Measurements from ENCODE around the gene LTA.

LTA gene

DNA sequence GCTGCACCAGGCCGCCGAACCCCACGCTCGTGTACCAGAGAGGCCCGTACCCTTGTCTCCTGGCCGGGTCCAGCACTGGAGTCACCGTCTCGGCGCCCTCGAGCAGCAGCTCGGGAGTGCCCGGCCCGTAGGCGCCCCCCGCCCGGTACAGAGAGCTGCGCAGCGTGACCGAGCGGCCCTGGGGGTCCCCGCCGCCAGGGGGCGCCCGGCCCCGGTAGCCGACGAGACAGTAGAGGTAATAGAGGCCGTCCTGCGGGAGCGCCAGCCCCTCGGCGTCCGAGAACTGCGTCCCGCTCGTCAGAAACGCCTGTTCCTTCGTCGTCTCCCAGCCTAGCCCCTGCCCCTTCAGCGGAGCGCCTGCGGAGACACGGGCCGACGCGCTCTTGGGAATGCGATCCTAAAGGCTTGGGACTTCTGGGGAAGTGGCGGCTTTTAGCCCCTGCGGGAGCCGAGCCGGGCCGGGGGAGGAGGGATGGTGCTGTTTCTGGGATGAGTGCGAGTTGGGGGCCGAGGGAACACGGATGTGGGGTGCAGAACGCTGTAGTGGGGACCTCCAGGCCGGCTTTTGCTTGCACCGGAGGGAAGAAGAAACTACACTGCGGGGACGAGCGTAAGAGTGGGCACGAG is 8.8 kb downstream of the LTA start:
- in situ Hi-C loops (cut with MboI; ENCODE audit: low pct_unique_long_range_greater_than_20kb, low sequenced_read_pairs, unreplicated experiment) = no loop called here
- peak; percentile 85 for DNase-seq (ENCODE audit: low spot score)
- TF ChIP-seq, protein P1, sequence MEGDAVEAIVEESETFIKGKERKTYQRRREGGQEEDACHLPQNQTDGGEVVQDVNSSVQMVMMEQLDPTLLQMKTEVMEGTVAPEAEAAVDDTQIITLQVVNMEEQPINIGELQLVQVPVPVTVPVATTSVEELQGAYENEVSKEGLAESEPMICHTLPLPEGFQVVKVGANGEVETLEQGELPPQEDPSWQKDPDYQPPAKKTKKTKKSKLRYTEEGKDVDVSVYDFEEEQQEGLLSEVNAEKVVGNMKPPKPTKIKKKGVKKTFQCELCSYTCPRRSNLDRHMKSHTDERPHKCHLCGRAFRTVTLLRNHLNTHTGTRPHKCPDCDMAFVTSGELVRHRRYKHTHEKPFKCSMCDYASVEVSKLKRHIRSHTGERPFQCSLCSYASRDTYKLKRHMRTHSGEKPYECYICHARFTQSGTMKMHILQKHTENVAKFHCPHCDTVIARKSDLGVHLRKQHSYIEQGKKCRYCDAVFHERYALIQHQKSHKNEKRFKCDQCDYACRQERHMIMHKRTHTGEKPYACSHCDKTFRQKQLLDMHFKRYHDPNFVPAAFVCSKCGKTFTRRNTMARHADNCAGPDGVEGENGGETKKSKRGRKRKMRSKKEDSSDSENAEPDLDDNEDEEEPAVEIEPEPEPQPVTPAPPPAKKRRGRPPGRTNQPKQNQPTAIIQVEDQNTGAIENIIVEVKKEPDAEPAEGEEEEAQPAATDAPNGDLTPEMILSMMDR (IDR thresholded peaks at IDR 0.05; ENCODE audit: extremely low read depth, insufficient read depth, missing control alignments) = peak; percentile 96

DNA sequence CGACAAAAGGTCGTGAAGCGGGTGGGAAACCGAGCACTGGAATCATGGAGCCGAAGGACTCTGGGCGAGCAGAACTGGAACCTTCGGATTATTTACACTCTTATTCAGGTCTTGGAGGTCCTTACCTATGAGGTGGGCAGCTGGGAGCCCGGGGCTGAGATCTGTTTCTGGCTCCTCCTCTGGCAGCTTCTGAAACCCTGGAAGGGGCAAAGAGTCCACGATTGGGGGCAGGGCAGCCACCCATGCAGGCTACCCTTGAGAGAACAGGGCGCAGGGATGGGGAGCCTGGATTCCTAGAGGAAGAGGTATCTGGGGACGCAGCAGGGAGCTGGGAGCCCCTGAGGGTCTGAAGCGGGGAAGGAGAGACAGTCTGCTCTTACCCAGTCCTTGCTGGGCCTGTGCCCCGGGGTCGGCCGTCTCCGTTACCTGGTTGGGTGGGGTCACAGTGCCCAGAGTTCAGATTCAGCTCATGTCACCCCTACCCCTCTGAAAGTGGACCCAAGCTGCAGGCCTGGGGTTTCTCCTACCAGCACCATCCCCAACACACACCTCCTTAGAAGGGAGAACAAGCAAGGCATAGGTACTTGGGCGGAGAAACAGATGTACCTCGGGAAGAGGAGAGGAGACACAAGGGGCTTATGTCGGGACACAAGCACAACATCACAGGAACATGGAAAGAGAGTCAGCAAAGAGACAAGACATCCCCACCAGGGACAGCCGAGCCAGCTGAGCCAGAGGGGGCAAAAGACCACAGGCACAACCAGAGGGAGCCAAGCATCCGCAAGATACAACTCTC is 9.5 kb downstream of the LTA start:
- TF ChIP-seq, protein P1 (IDR thresholded peaks at IDR 0.05; ENCODE audit: extremely low read depth, insufficient read depth, missing control alignments) = no peak
- DNase-seq (ENCODE audit: low spot score) = no peak
- in situ Hi-C loops (cut with MboI; ENCODE audit: low pct_unique_long_range_greater_than_20kb, low sequenced_read_pairs, unreplicated experiment) = no loop called here

DNA sequence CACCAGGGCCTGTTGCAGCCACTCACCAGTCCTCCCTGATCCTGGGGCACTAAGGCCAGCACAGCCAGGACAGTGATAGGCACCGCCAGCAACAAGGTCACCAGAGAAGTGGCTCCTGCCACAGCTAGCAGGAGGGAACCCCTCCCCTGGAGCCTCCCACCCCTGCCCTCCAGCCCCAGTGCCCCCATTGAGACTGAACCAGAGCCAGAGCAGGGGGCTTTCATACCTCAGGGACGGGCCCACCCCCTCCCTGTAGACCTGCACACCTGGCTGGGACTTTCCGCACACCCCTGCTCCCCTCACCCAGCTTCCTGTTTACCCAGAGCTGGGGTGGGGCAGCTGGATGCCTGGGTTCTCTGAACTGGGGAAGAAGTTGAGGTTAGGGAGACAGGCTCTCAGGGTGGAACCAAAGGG is 10.1 kb downstream of the LTA start, which contains the start of gene LTB:
LTB (minus strand) TSS at position 195 of the 414 bp plus-strand sequence; CDS start at position 188, 7 bp downstream.
- TF ChIP-seq, protein P1 (IDR thresholded peaks at IDR 0.05; ENCODE audit: extremely low read depth, insufficient read depth, missing control alignments) = no peak
- no peak for DNase-seq (ENCODE audit: low spot score)
- in situ Hi-C loops (cut with MboI; ENCODE audit: low pct_unique_long_range_greater_than_20kb, low sequenced_read_pairs, unreplicated experiment) = no loop called here

DNA sequence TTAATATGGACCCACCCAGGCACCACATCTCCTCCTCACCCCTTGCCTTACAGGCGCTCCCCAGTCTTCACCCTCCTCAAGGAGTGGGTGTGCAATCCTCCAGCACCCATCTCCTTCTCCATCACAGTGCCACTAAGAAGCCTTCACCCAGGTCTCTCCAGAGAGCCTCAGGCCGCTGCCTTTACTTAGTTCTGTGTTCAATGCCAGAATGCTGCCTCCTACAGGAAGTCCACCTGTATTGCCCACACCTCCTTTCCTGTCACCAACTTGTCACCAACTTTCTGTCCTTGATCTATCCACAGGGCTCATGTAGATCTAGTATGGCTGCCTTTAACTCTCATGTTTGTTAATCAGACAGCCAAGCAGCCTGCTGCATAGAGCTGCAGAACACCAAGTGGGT is 13.4 kb downstream of the LTA start:
- TF ChIP-seq, protein P1 (IDR thresholded peaks at IDR 0.05; ENCODE audit: extremely low read depth, insufficient read depth, missing control alignments) = peak; percentile 71
- DNase-seq (ENCODE audit: low spot score) = peak; percentile 41
- in situ Hi-C loops (cut with MboI; ENCODE audit: low pct_unique_long_range_greater_than_20kb, low sequenced_read_pairs, unreplicated experiment) = no loop called here

DNA sequence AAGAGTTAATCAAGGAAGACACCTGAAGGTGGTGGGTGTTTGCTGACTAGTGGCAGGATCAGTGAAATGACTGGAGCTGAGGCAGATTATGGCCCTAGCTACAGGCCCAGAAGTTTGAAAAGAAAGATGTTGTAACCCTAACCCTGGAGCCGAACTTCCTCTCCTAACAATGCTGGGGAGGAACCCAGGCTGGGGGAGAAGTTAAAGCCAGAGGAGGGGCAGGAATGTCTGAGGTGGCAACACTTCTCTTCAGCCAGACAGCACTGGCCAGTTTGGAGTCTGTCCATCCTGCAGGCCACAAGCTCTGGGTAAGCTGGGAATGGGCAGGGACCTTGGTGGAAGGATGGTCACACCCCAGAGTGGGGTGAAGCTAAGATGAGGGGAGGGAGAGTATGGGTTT is 13.9 kb downstream of the LTA start, which contains the start of gene LST1:
LST1 (plus strand) TSS at position 270 of the 400 bp plus-strand sequence. CDS start 1,023 bp downstream, outside the sequence.
- no peak for DNase-seq (ENCODE audit: low spot score)
- TF ChIP-seq, protein P1 (IDR thresholded peaks at IDR 0.05; ENCODE audit: extremely low read depth, insufficient read depth, missing control alignments) = no peak
- in situ Hi-C loops (cut with MboI; ENCODE audit: low pct_unique_long_range_greater_than_20kb, low sequenced_read_pairs, unreplicated experiment) = no loop called here

DNA sequence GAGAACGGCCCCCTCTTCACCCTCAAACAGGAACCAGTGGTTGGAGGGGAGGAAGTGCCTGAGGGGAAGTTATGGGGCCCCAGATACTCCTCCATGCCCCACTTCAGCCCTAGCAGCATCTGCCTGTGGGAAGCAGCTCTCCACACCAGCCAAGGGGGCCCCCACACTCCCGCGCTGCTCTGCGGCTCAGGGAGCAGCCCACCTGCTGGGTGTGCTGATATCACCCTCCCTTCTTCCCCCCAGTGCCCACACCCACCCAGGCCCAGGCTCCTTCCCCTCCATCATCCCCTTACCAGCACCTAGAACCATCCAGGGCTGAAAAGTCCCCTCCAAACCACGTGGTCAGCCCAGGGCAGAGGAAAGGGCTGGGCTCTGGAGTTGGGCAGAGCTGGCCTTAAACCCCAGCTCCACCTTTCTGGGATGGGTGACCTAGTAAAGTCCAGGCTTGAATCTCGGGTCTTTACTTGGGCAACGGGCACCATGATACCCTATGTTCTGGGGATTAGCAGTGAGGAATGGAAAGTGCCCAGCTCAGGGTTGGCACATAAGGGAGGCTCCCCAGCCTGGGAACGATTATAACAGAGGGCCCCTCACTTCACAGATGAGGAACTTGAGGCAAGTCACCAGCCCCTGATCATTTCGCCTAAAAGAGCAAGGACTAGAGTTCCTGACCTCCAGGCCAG is 14.7 kb downstream of the LTA start:
- TF ChIP-seq, protein P1 (IDR thresholded peaks at IDR 0.05; ENCODE audit: extremely low read depth, insufficient read depth, missing control alignments) = no peak
- in situ Hi-C loops (cut with MboI; ENCODE audit: low pct_unique_long_range_greater_than_20kb, low sequenced_read_pairs, unreplicated experiment) = no loop called here
- DNase-seq (ENCODE audit: low spot score) = no peak

All from GM13977 (cell line).